GM23338 (cell line): ENCODE measurements around the gene CAMSAP1. TPM values are rescaled to one million over a fixed set of nuclear protein-coding genes. Genes with fewer than 3 reads are reported as not detected.

Experiments used
- ATAC-seq: fragments of 200-7000 bp; cut with Tn5 transposase; 3 replicates; pipeline ENCODE4 v1.9.1; 2020
- DNase-seq: peaks from one replicate; pipeline ENCODE4 v3.0.0-alpha.2; 2015; ENCODE audit warnings: low spot score
- H2AFZ ChIP-seq: fragments of 200-600 bp; sonication (generic); 2 replicates; pipeline ENCODE4 v1.8.0; 2016; ENCODE audit warnings: antibody characterized with exemption, mild to moderate bottlenecking, moderate library complexity
- H3F3A ChIP-seq: fragments of 200-600 bp; sonication (generic); replicated peaks from 2 replicates; pipeline ENCODE4 v1.8.0; 2017; ENCODE audit warnings: antibody characterized with exemption, mixed run types, low read depth
- H3K27ac ChIP-seq: fragments of 200-600 bp; sonication (generic); 2 replicates; pipeline ENCODE4 v1.6.1; 2016; ENCODE audit warnings: low read depth
- H3K27me3 ChIP-seq: fragments of 200-600 bp; sonication (generic); 2 replicates; pipeline ENCODE4 v1.8.0; 2016; ENCODE audit warnings: mild to moderate bottlenecking, mixed run types, moderate library complexity; ENCODE audit not compliant: insufficient read depth
- H3K36me3 ChIP-seq: fragments of 200-600 bp; sonication (generic); 2 replicates; pipeline ENCODE4 v1.8.0; 2016; ENCODE audit warnings: mild to moderate bottlenecking; ENCODE audit not compliant: insufficient read depth
- H3K4me1 ChIP-seq: fragments of 200-600 bp; sonication (generic); 2 replicates; pipeline ENCODE4 v1.8.0; 2016; ENCODE audit warnings: mild to moderate bottlenecking, moderate library complexity; ENCODE audit not compliant: insufficient read depth
- H3K4me2 ChIP-seq: fragments of 200-600 bp; sonication (generic); 2 replicates; pipeline ENCODE4 v1.7.1; 2017; ENCODE audit warnings: mixed run types
- H3K4me3 ChIP-seq: fragments of 200-600 bp; sonication (generic); 2 replicates; pipeline ENCODE4 v1.6.1; 2016; ENCODE audit warnings: mixed run types
- H3K79me2 ChIP-seq: fragments of 200-600 bp; sonication (generic); replicated peaks from 2 replicates; pipeline ENCODE4 v1.8.0; 2017; ENCODE audit warnings: mild to moderate bottlenecking; ENCODE audit not compliant: insufficient read depth
- H3K9me2 ChIP-seq: fragments of 200-600 bp; sonication (generic); 2 replicates; pipeline ENCODE4 v1.8.0; 2017; ENCODE audit not compliant: insufficient read depth
- H4K20me1 ChIP-seq: fragments of 200-600 bp; sonication (generic); replicated peaks from 2 replicates; pipeline ENCODE4 v1.8.0; 2017; ENCODE audit warnings: mild to moderate bottlenecking; ENCODE audit not compliant: insufficient read depth
- H3K27ac Mint-ChIP-seq: 2 replicates; pipeline ENCODE4 v1.8.0; 2020; ENCODE audit warnings: inconsistent platforms, mild to moderate bottlenecking, moderate library complexity, mixed read lengths
- H3K27me3 Mint-ChIP-seq: 3 replicates; pipeline ENCODE4 v1.8.0; 2022; ENCODE audit warnings: low read depth, mild to moderate bottlenecking, moderate library complexity, mixed read lengths, inconsistent platforms; ENCODE audit not compliant: insufficient read depth, poor library complexity
- H3K36me3 Mint-ChIP-seq: 3 replicates; pipeline ENCODE4 v1.8.0; 2021; ENCODE audit warnings: low read depth, mild to moderate bottlenecking, inconsistent platforms, moderate library complexity, mixed read lengths
- H3K4me1 Mint-ChIP-seq: 3 replicates; pipeline ENCODE4 v1.8.0; 2020; ENCODE audit warnings: mild to moderate bottlenecking, inconsistent platforms, mixed read lengths
- H3K4me3 Mint-ChIP-seq: 3 replicates; pipeline ENCODE4 v1.8.0; 2021; ENCODE audit warnings: moderate library complexity, mild to moderate bottlenecking, inconsistent platforms, mixed read lengths
- H3K9me3 Mint-ChIP-seq: 3 replicates; pipeline ENCODE4 v1.8.0; 2020; ENCODE audit warnings: moderate library complexity, mild to moderate bottlenecking, inconsistent platforms, mixed read lengths
- CREB1 ChIP-seq: fragments of 250-450 bp; sonication (Bioruptor Pico); IDR thresholded peaks from 2 replicates; pipeline ENCODE4 v1.5.0; 2020; ENCODE audit warnings: low read depth, mild to moderate bottlenecking, moderate library complexity
- EZH2 ChIP-seq: fragments of 200-600 bp; sonication (generic); IDR thresholded peaks from one replicate; pipeline ENCODE4 v1.8.0; 2017; ENCODE audit warnings: antibody characterized with exemption, mild to moderate bottlenecking, low read depth; ENCODE audit not compliant: unreplicated experiment
- EZH2phosphoT487 ChIP-seq: fragments of 200-600 bp; sonication (generic); IDR thresholded peaks from one replicate; pipeline ENCODE4 v1.8.1; 2018; ENCODE audit warnings: antibody characterized with exemption; ENCODE audit not compliant: unreplicated experiment
- JUNB ChIP-seq: IDR thresholded peaks from one replicate; pipeline ENCODE4 v1.6.1; 2016; ENCODE audit warnings: antibody characterized with exemption; ENCODE audit not compliant: unreplicated experiment
- NANOG ChIP-seq: IDR thresholded peaks from 2 replicates; pipeline ENCODE4 v1.6.1; 2016; ENCODE audit warnings: antibody characterized with exemption, borderline replicate concordance
- POLR2AphosphoS5 ChIP-seq: IDR thresholded peaks from 2 replicates; pipeline ENCODE4 v1.6.1; 2016; ENCODE audit warnings: antibody characterized with exemption, low read depth
- REST ChIP-seq: IDR thresholded peaks from one replicate; pipeline ENCODE4 v1.6.1; 2018; ENCODE audit warnings: antibody characterized with exemption; ENCODE audit not compliant: unreplicated experiment
- STAT1 ChIP-seq: IDR thresholded peaks from one replicate; pipeline ENCODE4 v1.6.1; 2016; ENCODE audit warnings: antibody characterized with exemption; ENCODE audit not compliant: unreplicated experiment
- ZNF114 ChIP-seq: fragments of 250-450 bp; sonication (Bioruptor Pico); IDR thresholded peaks from 2 replicates; pipeline ENCODE4 v1.5.0; 2020; ENCODE audit warnings: mild to moderate bottlenecking, moderate library complexity
- ZNF331 ChIP-seq: fragments of 250-450 bp; sonication (Bioruptor Pico); IDR thresholded peaks from 2 replicates; pipeline ENCODE4 v1.5.0; 2020; ENCODE audit warnings: low read depth, mild to moderate bottlenecking, moderate library complexity
- polyA plus RNA-seq: library from polyadenylated mRNA; unstranded; fragments of >200 nt; fragmentation: Nextera tagmentation; extraction: Ambion mirVana; gene quantifications from 2 replicates; pipeline ENCODE4 v1.2.1, GENCODE V29; 2016
- total RNA-seq: library from RNA; depleted of rRNA; stranded (reverse); fragments of >200 nt; shearing (Covaris generic); gene quantifications from 2 replicates; pipeline ENCODE4 v1.2.3, GENCODE V29; 2014
- TF ChIP-seq, protein P1 (sequence below), 2 experiments: fragments of 200-600 bp in 1 of 2; sonication (generic) in 1 of 2; conservative IDR thresholded peaks; 2 replicates each; pipeline versions ENCODE4 v1.5.1 to v1.6.1; 2016 to 2017; ENCODE audit warnings: antibody characterized with exemption in 2 of 2, low read depth in 2 of 2, mild to moderate bottlenecking in 2 of 2, moderate library complexity in 1 of 2
- TF ChIP-seq, protein P2 (sequence below): fragments of 250-450 bp; sonication (Bioruptor Pico); IDR thresholded peaks from 2 replicates; pipeline ENCODE4 v1.5.0; 2020; ENCODE audit warnings: mild to moderate bottlenecking, moderate library complexity

Gene CAMSAP1
- total and polyA plus RNA-seq, 2 experiments from 2014 or later, result 6.9 to 75.4 TPM

DNA sequence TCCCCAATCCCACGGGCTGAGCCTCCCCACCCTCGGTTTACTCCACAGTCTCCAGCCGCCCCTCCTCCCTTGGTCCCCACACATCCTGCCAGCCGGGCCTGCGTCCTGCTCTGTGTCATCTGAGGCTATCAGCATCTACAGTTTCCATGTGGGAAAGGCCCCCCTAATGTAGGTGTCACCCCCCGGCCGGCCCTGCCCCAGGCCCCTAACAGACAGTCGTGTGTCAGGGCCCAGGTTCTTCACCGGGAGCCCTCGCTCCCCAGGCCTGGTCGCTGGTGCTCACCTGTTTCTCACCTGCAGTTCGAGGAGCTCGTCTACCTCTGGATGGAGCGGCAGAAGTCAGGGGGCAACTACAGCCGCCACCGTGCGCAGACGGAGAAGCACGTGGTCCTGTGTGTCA, 142.6 kb downstream of the CAMSAP1 start:
- Histone ChIP-seq H3K36me3 (no peaks in the 10 kb centered on the region), H3K4me2 (no peak overlapping the region), H2AFZ (no peak overlapping the region), H3K4me1 (no peaks in the 10 kb centered on the region), H3K27ac (no peak overlapping the region), H3K9me2 (no peaks in the 10 kb centered on the region), H3K79me2 (no peaks in the 10 kb centered on the region), H3K27me3 (no peaks in the 10 kb centered on the region), H3K4me3 (no peak overlapping the region), H3F3A (no peaks in the 10 kb centered on the region), H4K20me1 (no peaks in the 10 kb centered on the region)
- ATAC-seq (no peak), DNase-seq (no peak)
- TF ChIP-seq EZH2phosphoT487 (no peak), REST (no peak), STAT1 (no peak), JUNB (no peak), ZNF331 (CRISPR knock-in tag) (no peak), NANOG (no peak), ZNF114 (CRISPR knock-in tag) (no peak), POLR2AphosphoS5 (no peak), EZH2 (no peak), CREB1 (CRISPR knock-in tag) (no peak)
- TF ChIP-seq, protein P1, sequence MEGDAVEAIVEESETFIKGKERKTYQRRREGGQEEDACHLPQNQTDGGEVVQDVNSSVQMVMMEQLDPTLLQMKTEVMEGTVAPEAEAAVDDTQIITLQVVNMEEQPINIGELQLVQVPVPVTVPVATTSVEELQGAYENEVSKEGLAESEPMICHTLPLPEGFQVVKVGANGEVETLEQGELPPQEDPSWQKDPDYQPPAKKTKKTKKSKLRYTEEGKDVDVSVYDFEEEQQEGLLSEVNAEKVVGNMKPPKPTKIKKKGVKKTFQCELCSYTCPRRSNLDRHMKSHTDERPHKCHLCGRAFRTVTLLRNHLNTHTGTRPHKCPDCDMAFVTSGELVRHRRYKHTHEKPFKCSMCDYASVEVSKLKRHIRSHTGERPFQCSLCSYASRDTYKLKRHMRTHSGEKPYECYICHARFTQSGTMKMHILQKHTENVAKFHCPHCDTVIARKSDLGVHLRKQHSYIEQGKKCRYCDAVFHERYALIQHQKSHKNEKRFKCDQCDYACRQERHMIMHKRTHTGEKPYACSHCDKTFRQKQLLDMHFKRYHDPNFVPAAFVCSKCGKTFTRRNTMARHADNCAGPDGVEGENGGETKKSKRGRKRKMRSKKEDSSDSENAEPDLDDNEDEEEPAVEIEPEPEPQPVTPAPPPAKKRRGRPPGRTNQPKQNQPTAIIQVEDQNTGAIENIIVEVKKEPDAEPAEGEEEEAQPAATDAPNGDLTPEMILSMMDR (conservative IDR thresholded peaks at IDR 0.05; ENCODE audit: low read depth in 2 of 2), result no peak
- TF ChIP-seq, protein P2, sequence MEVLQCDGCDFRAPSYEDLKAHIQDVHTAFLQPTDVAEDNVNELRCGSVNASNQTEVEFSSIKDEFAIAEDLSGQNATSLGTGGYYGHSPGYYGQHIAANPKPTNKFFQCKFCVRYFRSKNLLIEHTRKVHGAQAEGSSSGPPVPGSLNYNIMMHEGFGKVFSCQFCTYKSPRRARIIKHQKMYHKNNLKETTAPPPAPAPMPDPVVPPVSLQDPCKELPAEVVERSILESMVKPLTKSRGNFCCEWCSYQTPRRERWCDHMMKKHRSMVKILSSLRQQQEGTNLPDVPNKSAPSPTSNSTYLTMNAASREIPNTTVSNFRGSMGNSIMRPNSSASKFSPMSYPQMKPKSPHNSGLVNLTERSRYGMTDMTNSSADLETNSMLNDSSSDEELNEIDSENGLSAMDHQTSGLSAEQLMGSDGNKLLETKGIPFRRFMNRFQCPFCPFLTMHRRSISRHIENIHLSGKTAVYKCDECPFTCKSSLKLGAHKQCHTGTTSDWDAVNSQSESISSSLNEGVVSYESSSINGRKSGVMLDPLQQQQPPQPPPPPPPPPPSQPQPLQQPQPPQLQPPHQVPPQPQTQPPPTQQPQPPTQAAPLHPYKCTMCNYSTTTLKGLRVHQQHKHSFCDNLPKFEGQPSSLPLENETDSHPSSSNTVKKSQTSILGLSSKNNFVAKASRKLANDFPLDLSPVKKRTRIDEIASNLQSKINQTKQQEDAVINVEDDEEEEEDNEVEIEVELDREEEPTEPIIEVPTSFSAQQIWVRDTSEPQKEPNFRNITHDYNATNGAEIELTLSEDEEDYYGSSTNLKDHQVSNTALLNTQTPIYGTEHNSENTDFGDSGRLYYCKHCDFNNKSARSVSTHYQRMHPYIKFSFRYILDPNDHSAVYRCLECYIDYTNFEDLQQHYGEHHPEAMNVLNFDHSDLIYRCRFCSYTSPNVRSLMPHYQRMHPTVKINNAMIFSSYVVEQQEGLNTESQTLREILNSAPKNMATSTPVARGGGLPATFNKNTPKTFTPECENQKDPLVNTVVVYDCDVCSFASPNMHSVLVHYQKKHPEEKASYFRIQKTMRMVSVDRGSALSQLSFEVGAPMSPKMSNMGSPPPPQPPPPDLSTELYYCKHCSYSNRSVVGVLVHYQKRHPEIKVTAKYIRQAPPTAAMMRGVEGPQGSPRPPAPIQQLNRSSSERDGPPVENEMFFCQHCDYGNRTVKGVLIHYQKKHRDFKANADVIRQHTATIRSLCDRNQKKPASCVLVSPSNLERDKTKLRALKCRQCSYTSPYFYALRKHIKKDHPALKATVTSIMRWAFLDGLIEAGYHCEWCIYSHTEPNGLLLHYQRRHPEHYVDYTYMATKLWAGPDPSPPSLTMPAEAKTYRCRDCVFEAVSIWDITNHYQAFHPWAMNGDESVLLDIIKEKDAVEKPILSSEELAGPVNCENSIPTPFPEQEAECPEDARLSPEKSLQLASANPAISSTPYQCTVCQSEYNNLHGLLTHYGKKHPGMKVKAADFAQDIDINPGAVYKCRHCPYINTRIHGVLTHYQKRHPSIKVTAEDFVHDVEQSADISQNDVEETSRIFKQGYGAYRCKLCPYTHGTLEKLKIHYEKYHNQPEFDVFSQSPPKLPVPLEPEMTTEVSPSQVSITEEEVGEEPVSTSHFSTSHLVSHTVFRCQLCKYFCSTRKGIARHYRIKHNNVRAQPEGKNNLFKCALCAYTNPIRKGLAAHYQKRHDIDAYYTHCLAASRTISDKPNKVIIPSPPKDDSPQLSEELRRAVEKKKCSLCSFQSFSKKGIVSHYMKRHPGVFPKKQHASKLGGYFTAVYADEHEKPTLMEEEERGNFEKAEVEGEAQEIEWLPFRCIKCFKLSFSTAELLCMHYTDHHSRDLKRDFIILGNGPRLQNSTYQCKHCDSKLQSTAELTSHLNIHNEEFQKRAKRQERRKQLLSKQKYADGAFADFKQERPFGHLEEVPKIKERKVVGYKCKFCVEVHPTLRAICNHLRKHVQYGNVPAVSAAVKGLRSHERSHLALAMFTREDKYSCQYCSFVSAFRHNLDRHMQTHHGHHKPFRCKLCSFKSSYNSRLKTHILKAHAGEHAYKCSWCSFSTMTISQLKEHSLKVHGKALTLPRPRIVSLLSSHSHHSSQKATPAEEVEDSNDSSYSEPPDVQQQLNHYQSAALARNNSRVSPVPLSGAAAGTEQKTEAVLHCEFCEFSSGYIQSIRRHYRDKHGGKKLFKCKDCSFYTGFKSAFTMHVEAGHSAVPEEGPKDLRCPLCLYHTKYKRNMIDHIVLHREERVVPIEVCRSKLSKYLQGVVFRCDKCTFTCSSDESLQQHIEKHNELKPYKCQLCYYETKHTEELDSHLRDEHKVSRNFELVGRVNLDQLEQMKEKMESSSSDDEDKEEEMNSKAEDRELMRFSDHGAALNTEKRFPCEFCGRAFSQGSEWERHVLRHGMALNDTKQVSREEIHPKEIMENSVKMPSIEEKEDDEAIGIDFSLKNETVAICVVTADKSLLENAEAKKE (CRISPR knock-in tag), result no peak
- Mint-ChIP-seq H3K27ac (no peak overlapping the region), H3K27me3 (peaks cover 15% of the 10 kb centered on the region), H3K4me1 (no peaks in the 10 kb centered on the region; the same call in 2 of the 3 replicates), H3K4me3 (no peak overlapping the region), H3K9me3 (peaks cover 16% of the 10 kb centered on the region), H3K36me3 (peaks cover 5% of the 10 kb centered on the region; the same call in 1 of the 3 replicates)
